ENCODE data around the gene SSBP4. TPM values are rescaled to one million over a fixed set of nuclear protein-coding genes. Genes with fewer than 3 reads are reported as not detected.

Gene SSBP4
- total and polyA plus RNA-seq, 9 of the 15 experiments (the other 6 are each of a cell fraction or from before 2014, with no cell fraction given): 1.1 to 189 (median 39.0) TPM

GRCh38 chr19:18418483-18419194 is 559 bp upstream of the SSBP4 start (continued):
- TF ChIP-seq AFF4 (CRISPR knock-in tag; IDR thresholded peaks at IDR 0.05): 0 out of 2 replicates have a peak, but pooled peaks have one; percentile 26
- TF ChIP-seq RBM17 (IDR thresholded peaks at IDR 0.05; ENCODE audit: borderline replicate concordance, low read depth, low read length): no peak
- 0 out of 2 replicates have a peak, but pooled peaks have one; percentile 68 for TF ChIP-seq THAP7 (CRISPR knock-in tag; IDR thresholded peaks at IDR 0.05)
- no peak for TF ChIP-seq SNAPC5 (CRISPR knock-in tag; IDR thresholded peaks at IDR 0.05)
- TF ChIP-seq HDAC1 (IDR thresholded peaks at IDR 0.05): peak in 1 of 2 experiments; percentile 72; a peak in 1 of 4 replicates
- TF ChIP-seq HOMEZ (CRISPR knock-in tag; IDR thresholded peaks at IDR 0.05): 0 out of 2 replicates have a peak, but pooled peaks have one; percentile 34
- TF ChIP-seq FOXK1 (CRISPR knock-in tag; IDR thresholded peaks at IDR 0.05; ENCODE audit: borderline replicate concordance): 0 out of 2 replicates have a peak, but pooled peaks have one; percentile 42
- TF ChIP-seq CREM (IDR thresholded peaks at IDR 0.05; ENCODE audit: low read depth): 0 out of 2 replicates have a peak, but pooled peaks have one; percentile 3
- no peak for TF ChIP-seq ZNF197 (CRISPR knock-in tag; IDR thresholded peaks at IDR 0.05; ENCODE audit: low read depth)
- TF ChIP-seq THAP12 (CRISPR knock-in tag; IDR thresholded peaks at IDR 0.05): peak; percentile 2; the same call in 1 of the 2 replicates
- TF ChIP-seq SREBF2 (CRISPR knock-in tag; IDR thresholded peaks at IDR 0.05): no peak
- TF ChIP-seq HDAC2 (IDR thresholded peaks at IDR 0.05): 0 out of 2 replicates have a peak, but pooled peaks have one; percentile 75
- TF ChIP-seq MNT (conservative IDR thresholded peaks at IDR 0.05): peak in 1 of 2 experiments; percentile 47; a peak in 1 of 4 replicates
- TF ChIP-seq XRCC5 (IDR thresholded peaks at IDR 0.05; ENCODE audit: low read depth, low read length): peak; percentile 17; the same call in 1 of the 2 replicates

Data from K562 (cell line).